Neuron (in vitro differentiated cells): ENCODE measurements around the gene TIAM2.

Source experiments
- H2AFZ ChIP-seq: one replicate; pipeline ENCODE4 v1.6.1; 2013; ENCODE audit warnings: low read depth, mild to moderate bottlenecking, inconsistent platforms, low read length, moderate library complexity
- H3K27me3 ChIP-seq: one replicate; pipeline ENCODE4 v1.6.1; 2013; ENCODE audit warnings: low read length; ENCODE audit not compliant: insufficient read depth
- H3K36me3 ChIP-seq: one replicate; pipeline ENCODE4 v1.6.1; 2013; ENCODE audit warnings: low read length; ENCODE audit not compliant: insufficient read depth
- H3K4me1 ChIP-seq: one replicate; pipeline ENCODE4 v1.6.1; 2013; ENCODE audit warnings: low read length; ENCODE audit not compliant: insufficient read depth
- H3K4me3 ChIP-seq: 2 replicates; pipeline ENCODE4 v1.5.1; 2013; ENCODE audit warnings: mild to moderate bottlenecking, low read length, moderate library complexity
- H3K9me3 ChIP-seq: one replicate; pipeline ENCODE4 v1.6.1; 2013; ENCODE audit warnings: low read length

Gene TIAM2

GRCh38 chr6:155275808-155276480 lies 280.8 kb downstream of the TIAM2 start:
- Histone ChIP-seq H2AFZ (no peak overlapping the region), H3K9me3 (no peaks in the 10 kb centered on the region), H3K4me3 (no peak overlapping the region), H3K4me1 (peaks cover 19% of the 10 kb centered on the region), H3K27me3 (no peaks in the 10 kb centered on the region), H3K36me3 (peaks cover 20% of the 10 kb centered on the region)

GRCh38 chr6:155276638-155277037 lies 281.5 kb downstream of the TIAM2 start:
- Histone ChIP-seq H3K27me3 (no peaks in the 10 kb centered on the region), H3K9me3 (no peaks in the 10 kb centered on the region), H2AFZ (no peak overlapping the region), H3K4me1 (peaks cover 19% of the 10 kb centered on the region), H3K36me3 (peaks cover 20% of the 10 kb centered on the region), H3K4me3 (no peak overlapping the region)

GRCh38 chr6:155278319-155279049 lies 283.4 kb downstream of the TIAM2 start:
- H3K4me3 ChIP-seq, result no peak overlapping the region
- H2AFZ ChIP-seq, result no peak overlapping the region
- H3K9me3 ChIP-seq, result no peaks in the 10 kb centered on the region
- peaks cover 34% of the 10 kb centered on the region for H3K36me3 ChIP-seq
- H3K27me3 ChIP-seq, result no peaks in the 10 kb centered on the region
- H3K4me1 ChIP-seq, result peaks cover 2% of the 10 kb centered on the region

- no peaks in the 10 kb centered on the region for H3K4me1 ChIP-seq
- H2AFZ ChIP-seq, result no peak overlapping the region
- no peaks in the 10 kb centered on the region for H3K9me3 ChIP-seq
- H3K4me3 ChIP-seq, result no peak overlapping the region
- H3K36me3 ChIP-seq, result peaks cover 39% of the 10 kb centered on the region
- H3K27me3 ChIP-seq, result no peaks in the 10 kb centered on the region
Observed at GRCh38 chr6:155284775-155285174, 289.7 kb downstream of the TIAM2 start.

GRCh38 chr6:155287762-155288161 lies 292.6 kb downstream of the TIAM2 start:
- H3K36me3 ChIP-seq, result peaks cover 41% of the 10 kb centered on the region
- H3K4me3 ChIP-seq, result no peak overlapping the region
- no peaks in the 10 kb centered on the region for H3K9me3 ChIP-seq
- H2AFZ ChIP-seq, result no peak overlapping the region
- no peaks in the 10 kb centered on the region for H3K4me1 ChIP-seq
- no peaks in the 10 kb centered on the region for H3K27me3 ChIP-seq

GRCh38 chr6:155290491-155290890 lies 295.4 kb downstream of the TIAM2 start:
- Histone ChIP-seq H3K9me3 (no peaks in the 10 kb centered on the region), H3K27me3 (no peaks in the 10 kb centered on the region), H3K4me1 (no peaks in the 10 kb centered on the region), H2AFZ (no peak overlapping the region), H3K36me3 (peaks cover 31% of the 10 kb centered on the region), H3K4me3 (no peak overlapping the region)

- H3K36me3 ChIP-seq, result peaks cover 36% of the 10 kb centered on the region
- no peak overlapping the region for H3K4me3 ChIP-seq
- H2AFZ ChIP-seq, result no peak overlapping the region
- no peaks in the 10 kb centered on the region for H3K4me1 ChIP-seq
- no peaks in the 10 kb centered on the region for H3K9me3 ChIP-seq
- H3K27me3 ChIP-seq, result no peaks in the 10 kb centered on the region
Observed at GRCh38 chr6:155291291-155291690, 296.2 kb downstream of the TIAM2 start.

- Histone ChIP-seq H3K9me3 (no peaks in the 10 kb centered on the region), H3K4me3 (no peak overlapping the region), H3K4me1 (no peaks in the 10 kb centered on the region), H3K36me3 (peaks cover 44% of the 10 kb centered on the region), H3K27me3 (no peaks in the 10 kb centered on the region), H2AFZ (no peak overlapping the region)
Observed at GRCh38 chr6:155292711-155293110, 297.6 kb downstream of the TIAM2 start.

- no peaks in the 10 kb centered on the region for H3K27me3 ChIP-seq
- no peaks in the 10 kb centered on the region for H3K9me3 ChIP-seq
- H3K36me3 ChIP-seq, result peaks cover 43% of the 10 kb centered on the region
- H3K4me3 ChIP-seq, result no peak overlapping the region
- no peaks in the 10 kb centered on the region for H3K4me1 ChIP-seq
- no peak overlapping the region for H2AFZ ChIP-seq
Observed at GRCh38 chr6:155297669-155298068, 302.6 kb downstream of the TIAM2 start.

- no peak overlapping the region for H2AFZ ChIP-seq
- no peaks in the 10 kb centered on the region for H3K27me3 ChIP-seq
- no peak overlapping the region for H3K4me3 ChIP-seq
- no peaks in the 10 kb centered on the region for H3K4me1 ChIP-seq
- H3K36me3 ChIP-seq, result peaks cover 39% of the 10 kb centered on the region
- no peaks in the 10 kb centered on the region for H3K9me3 ChIP-seq
Observed at GRCh38 chr6:155301867-155302266, 306.8 kb downstream of the TIAM2 start.

GRCh38 chr6:155303361-155303870 lies 308.3 kb downstream of the TIAM2 start:
- peaks cover 40% of the 10 kb centered on the region for H3K36me3 ChIP-seq

GRCh38 chr6:155306958-155307357 lies 311.8 kb downstream of the TIAM2 start:
- no peaks in the 10 kb centered on the region for H3K9me3 ChIP-seq
- no peak overlapping the region for H2AFZ ChIP-seq
- H3K4me1 ChIP-seq, result no peaks in the 10 kb centered on the region
- H3K4me3 ChIP-seq, result no peak overlapping the region
- no peaks in the 10 kb centered on the region for H3K27me3 ChIP-seq
- peaks cover 46% of the 10 kb centered on the region for H3K36me3 ChIP-seq

More at GRCh38 chr6:155303361-155303870, 308.3 kb downstream of the TIAM2 start:
- no peaks in the 10 kb centered on the region for H3K27me3 ChIP-seq
- no peak overlapping the region for H3K4me3 ChIP-seq
- H3K9me3 ChIP-seq, result no peaks in the 10 kb centered on the region
- no peaks in the 10 kb centered on the region for H3K4me1 ChIP-seq
- H2AFZ ChIP-seq, result no peak overlapping the region
